Tibial nerve (tissue), 4 donors: ENCODE measurements around the gene DAPK1. TPM values are rescaled to one million over a fixed set of nuclear protein-coding genes. Genes with fewer than 3 reads are reported as not detected.

Experiments used
- DNase-seq, 2 donors: peaks; one replicate each; pipeline ENCODE4 v3.0.0-alpha.2; 2019; ENCODE audit warnings: low spot score in 2 of 2
- H3K27ac ChIP-seq, 4 donors: fragments of 200-600 bp; sonication (generic) in 3 of 4; one replicate each; pipeline ENCODE4 v1.5.1; 2017 to 2019; ENCODE audit warnings: mild to moderate bottlenecking in 1 of 4
- H3K27me3 ChIP-seq, 2 donors: fragments of 200-600 bp; sonication (generic) in 1 of 2; one replicate each; pipeline versions ENCODE4 v1.5.1 to v1.6.0; 2017 to 2019
- H3K36me3 ChIP-seq, 3 donors: fragments of 200-600 bp; sonication (generic); one replicate each; pipeline ENCODE4 v1.5.1; 2018 to 2019
- H3K4me1 ChIP-seq, 4 donors: fragments of 200-600 bp; sonication (generic) in 3 of 4; one replicate each; pipeline ENCODE4 v1.5.1; 2017 to 2019
- H3K4me3 ChIP-seq, 4 donors: fragments of 200-600 bp; sonication (generic) in 3 of 4; one replicate each; pipeline ENCODE4 v1.5.1; 2017 to 2019; ENCODE audit warnings: mild to moderate bottlenecking in 1 of 4, moderate library complexity in 1 of 4
- H3K9me3 ChIP-seq, 4 donors: fragments of 200-600 bp; sonication (generic) in 3 of 4; one replicate each; pipeline ENCODE4 v1.5.1; 2017 to 2019
- EP300 ChIP-seq, 2 donors: sonication (generic); formaldehyde crosslinking; IDR thresholded peaks; one replicate each; pipeline ENCODE4 v1.6.1; 2017; ENCODE audit warnings: antibody characterized with exemption in 2 of 2, mild to moderate bottlenecking in 1 of 2
- POLR2A ChIP-seq, 2 donors: fragments of 450-650 bp; IDR thresholded peaks; one replicate each; pipeline ENCODE4 v1.6.1; 2017; ENCODE audit warnings: antibody characterized with exemption in 2 of 2, mild to moderate bottlenecking in 2 of 2, moderate library complexity in 2 of 2
- WGBS, 2 donors: methylation state at CpG; one replicate each; pipeline ENCODE4 v1.1.5; 2018; 5-methylcytosine and 5-hydroxymethylcytosine counted together
- total RNA-seq, 4 donors: library from RNA; depleted of rRNA; stranded (reverse); fragments of >200 nt; gene quantifications; one replicate each; pipeline ENCODE4 v1.1.0, GENCODE V29; 2016
- TF ChIP-seq, protein P1 (sequence below), 5 experiments: fragments of 200-600 bp in 3 of 5; fragments of 450-650 bp in 2 of 5; sonication (generic) in 3 of 5; IDR thresholded peaks; one replicate each; pipeline ENCODE4 v1.5.1; 2016 to 2019; ENCODE audit warnings: antibody characterized with exemption in 5 of 5, mild to moderate bottlenecking in 3 of 5, moderate library complexity in 2 of 5

The DAPK1 gene
- total RNA-seq, 4 donors from 2014 or later, result 58.8 to 97.3 (median 64.2) TPM

DNA sequence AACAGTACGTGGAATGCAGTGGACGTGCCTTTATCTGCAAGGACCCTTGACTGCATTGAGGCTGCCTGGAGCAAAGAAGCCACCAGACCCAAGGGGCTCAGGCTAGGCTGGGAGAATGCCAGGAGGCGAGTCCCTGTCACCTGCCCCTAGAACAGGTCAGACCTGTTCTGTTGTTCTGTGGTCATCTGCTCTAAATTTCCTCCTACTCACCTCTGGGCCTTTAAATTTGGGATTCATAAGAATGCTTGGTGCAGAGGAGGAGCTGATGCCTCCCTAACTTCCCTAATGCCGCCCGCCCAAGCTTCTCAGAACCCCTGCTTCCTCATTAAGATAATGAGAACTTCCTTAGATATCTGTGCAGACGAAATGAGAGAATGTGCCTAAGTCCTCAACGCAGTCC, 32.0 kb downstream of the DAPK1 start:
- DNase-seq, result no peak
- peaks cover 0 to 18% (median 1%) of the 10 kb centered on the region in 4 donors for H3K4me1 ChIP-seq
- no peak overlapping the region for H3K27ac ChIP-seq
- H3K27me3 ChIP-seq, result no peaks in the 10 kb centered on the region
- WGBS, 2 donors, result 73 to 78% methylated on average over 7 of the region's 7 CpGs
- H3K36me3 ChIP-seq, result no peaks in the 10 kb centered on the region
- TF ChIP-seq EP300 (IDR thresholded peaks at IDR 0.05), result no peak
- no peak for TF ChIP-seq POLR2A (IDR thresholded peaks at IDR 0.05)
- TF ChIP-seq, protein P1, sequence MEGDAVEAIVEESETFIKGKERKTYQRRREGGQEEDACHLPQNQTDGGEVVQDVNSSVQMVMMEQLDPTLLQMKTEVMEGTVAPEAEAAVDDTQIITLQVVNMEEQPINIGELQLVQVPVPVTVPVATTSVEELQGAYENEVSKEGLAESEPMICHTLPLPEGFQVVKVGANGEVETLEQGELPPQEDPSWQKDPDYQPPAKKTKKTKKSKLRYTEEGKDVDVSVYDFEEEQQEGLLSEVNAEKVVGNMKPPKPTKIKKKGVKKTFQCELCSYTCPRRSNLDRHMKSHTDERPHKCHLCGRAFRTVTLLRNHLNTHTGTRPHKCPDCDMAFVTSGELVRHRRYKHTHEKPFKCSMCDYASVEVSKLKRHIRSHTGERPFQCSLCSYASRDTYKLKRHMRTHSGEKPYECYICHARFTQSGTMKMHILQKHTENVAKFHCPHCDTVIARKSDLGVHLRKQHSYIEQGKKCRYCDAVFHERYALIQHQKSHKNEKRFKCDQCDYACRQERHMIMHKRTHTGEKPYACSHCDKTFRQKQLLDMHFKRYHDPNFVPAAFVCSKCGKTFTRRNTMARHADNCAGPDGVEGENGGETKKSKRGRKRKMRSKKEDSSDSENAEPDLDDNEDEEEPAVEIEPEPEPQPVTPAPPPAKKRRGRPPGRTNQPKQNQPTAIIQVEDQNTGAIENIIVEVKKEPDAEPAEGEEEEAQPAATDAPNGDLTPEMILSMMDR (IDR thresholded peaks at IDR 0.05), result no peak
- no peak overlapping the region for H3K4me3 ChIP-seq
- H3K9me3 ChIP-seq, result no peaks in the 10 kb centered on the region

GRCh38 chr9:87530716-87531115, 33.0 kb downstream of the DAPK1 start:
- Histone ChIP-seq H3K9me3 (no peaks in the 10 kb centered on the region), H3K4me1 (peaks cover 0 to 18% (median 1%) of the 10 kb centered on the region in 4 donors), H3K36me3 (no peaks in the 10 kb centered on the region), H3K27ac (no peak overlapping the region), H3K4me3 (no peak overlapping the region), H3K27me3 (no peaks in the 10 kb centered on the region)
- DNase-seq, result no peak
- TF ChIP-seq, protein P1 (IDR thresholded peaks at IDR 0.05), result no peak
- no peak for TF ChIP-seq EP300 (IDR thresholded peaks at IDR 0.05)
- TF ChIP-seq POLR2A (IDR thresholded peaks at IDR 0.05), result no peak
- WGBS, 2 donors, result 55 to 65% methylated on average over 4 of the region's 4 CpGs

- Histone ChIP-seq H3K36me3 (no peaks in the 10 kb centered on the region), H3K9me3 (no peaks in the 10 kb centered on the region), H3K4me1 (peaks cover 0 to 18% (median 1%) of the 10 kb centered on the region in 4 donors), H3K27ac (no peak overlapping the region), H3K4me3 (no peak overlapping the region), H3K27me3 (no peaks in the 10 kb centered on the region)
- WGBS, 2 donors, result 72 to 76% methylated on average over 3 of the region's 3 CpGs
- no peak for DNase-seq
- TF ChIP-seq, protein P1 (IDR thresholded peaks at IDR 0.05), result no peak
- no peak for TF ChIP-seq EP300 (IDR thresholded peaks at IDR 0.05)
- TF ChIP-seq POLR2A (IDR thresholded peaks at IDR 0.05), result no peak
These were observed 34.0 kb downstream of the DAPK1 start for GRCh38 chr9:87531370-87532295.

GRCh38 chr9:87533271-87533670, 35.6 kb downstream of the DAPK1 start:
- Histone ChIP-seq H3K27me3 (no peaks in the 10 kb centered on the region), H3K4me3 (no peak overlapping the region), H3K4me1 (peaks cover 0 to 18% (median 1%) of the 10 kb centered on the region in 4 donors), H3K27ac (no peak overlapping the region), H3K9me3 (no peaks in the 10 kb centered on the region), H3K36me3 (no peaks in the 10 kb centered on the region)
- WGBS, 2 donors, result 73 to 88% methylated on average over 2 of the region's 2 CpGs
- no peak for DNase-seq
- no peak for TF ChIP-seq EP300 (IDR thresholded peaks at IDR 0.05)
- TF ChIP-seq, protein P1 (IDR thresholded peaks at IDR 0.05), result no peak
- TF ChIP-seq POLR2A (IDR thresholded peaks at IDR 0.05), result no peak

GRCh38 chr9:87534036-87534435, 36.4 kb downstream of the DAPK1 start:
- H3K4me1 ChIP-seq, result peaks cover 0 to 18% (median 1%) of the 10 kb centered on the region in 4 donors
- H3K27me3 ChIP-seq, result no peaks in the 10 kb centered on the region
- no peak overlapping the region for H3K27ac ChIP-seq
- TF ChIP-seq POLR2A (IDR thresholded peaks at IDR 0.05), result no peak
- 95% methylated on average over 4 of the region's 4 CpGs for WGBS, 2 donors
- no peaks in the 10 kb centered on the region for H3K9me3 ChIP-seq
- no peak for DNase-seq
- H3K4me3 ChIP-seq, result no peak overlapping the region
- no peaks in the 10 kb centered on the region for H3K36me3 ChIP-seq
